MM.1S (cell line): Measurements from ENCODE around the gene NIPBL.

Experiments
- DNase-seq: peaks from one replicate; pipeline ENCODE4 v3.0.0-alpha.2; 2015
- H2AFZ ChIP-seq: fragments of 300-600 bp; sonication (generic); 2 replicates; pipeline ENCODE4 v1.6.0; 2016; ENCODE audit warnings: antibody characterized with exemption, low read length
- H3F3A ChIP-seq: fragments of 300-600 bp; sonication (generic); 2 replicates; pipeline ENCODE4 v1.6.1; 2016; ENCODE audit warnings: mild to moderate bottlenecking, antibody characterized with exemption, low read length, moderate library complexity, mixed read lengths; ENCODE audit not compliant: insufficient read depth
- H3K27ac ChIP-seq: fragments of 300-600 bp; sonication (generic); 2 replicates; pipeline ENCODE4 v1.5.1; 2016; ENCODE audit warnings: mild to moderate bottlenecking, low read length
- H3K27me3 ChIP-seq: fragments of 300-600 bp; sonication (generic); replicated peaks from 2 replicates; pipeline ENCODE4 v1.6.0; 2016; ENCODE audit warnings: low read length; ENCODE audit not compliant: insufficient read depth
- H3K36me3 ChIP-seq: fragments of 300-600 bp; sonication (generic); replicated peaks from 2 replicates; pipeline ENCODE4 v1.6.1; 2016; ENCODE audit warnings: mild to moderate bottlenecking, low read length, mixed read lengths; ENCODE audit not compliant: insufficient read depth
- H3K4me1 ChIP-seq: fragments of 300-600 bp; sonication (generic); 2 replicates; pipeline ENCODE4 v1.6.1; 2016; ENCODE audit warnings: low read length, mixed read lengths
- H3K4me2 ChIP-seq: fragments of 300-600 bp; sonication (generic); 2 replicates; pipeline ENCODE4 v1.6.0; 2016; ENCODE audit warnings: low read depth, low read length
- H3K4me3 ChIP-seq: fragments of 300-600 bp; sonication (generic); 2 replicates; pipeline ENCODE4 v1.5.1; 2016; ENCODE audit warnings: low read length, mixed read lengths
- H3K79me2 ChIP-seq: fragments of 300-600 bp; sonication (generic); 2 replicates; pipeline ENCODE4 v1.6.1; 2016; ENCODE audit warnings: mixed run types, low read length, mixed read lengths
- H3K9ac ChIP-seq: fragments of 300-600 bp; sonication (generic); 2 replicates; pipeline ENCODE4 v1.6.1; 2016; ENCODE audit warnings: low read length, mixed read lengths
- H3K9me2 ChIP-seq: fragments of 300-600 bp; sonication (generic); replicated peaks from 2 replicates; pipeline ENCODE4 v1.6.1; 2016; ENCODE audit warnings: mild to moderate bottlenecking, low read length, mixed read lengths; ENCODE audit not compliant: insufficient read depth
- H3K9me3 ChIP-seq: fragments of 300-600 bp; sonication (generic); replicated peaks from 2 replicates; pipeline ENCODE4 v1.6.1; 2016; ENCODE audit warnings: mild to moderate bottlenecking, low read length, mixed read lengths; ENCODE audit not compliant: insufficient read depth
- H4K20me1 ChIP-seq: fragments of 300-600 bp; sonication (generic); 2 replicates; pipeline ENCODE4 v1.6.1; 2016; ENCODE audit warnings: mild to moderate bottlenecking, low read length, moderate library complexity, mixed read lengths; ENCODE audit not compliant: insufficient read depth
- CTCF ChIP-seq: fragments of 300-600 bp; sonication (generic); IDR thresholded peaks from 2 replicates; pipeline ENCODE4 v1.5.1; 2016; ENCODE audit warnings: antibody characterized with exemption, low read length, mixed read lengths
- EZH2 ChIP-seq: fragments of 300-600 bp; sonication (generic); optimal IDR thresholded peaks from 2 replicates; pipeline ENCODE3; 2017; ENCODE audit warnings: low read depth, mild to moderate bottlenecking, antibody characterized with exemption, low read length, mixed read lengths
- EZH2phosphoT487 ChIP-seq: fragments of 300-600 bp; sonication (generic); IDR thresholded peaks from 2 replicates; pipeline ENCODE4 v1.6.1; 2018; ENCODE audit warnings: antibody characterized with exemption, low read length

The NIPBL gene

GRCh38 chr5:36874465-36874864 is 2.1 kb upstream of the NIPBL start:
- no peak for DNase-seq
- H3K27ac ChIP-seq = peak overlapping the region; percentile 82; the same call in 1 of the 2 replicates

GRCh38 chr5:36875051-36875789 is 1.3 kb upstream of the NIPBL start:
- Histone ChIP-seq H3K27me3 (no peaks in the 10 kb centered on the region), H3K79me2 (peaks cover 91% of the 10 kb centered on the region), H3K9ac (peak overlapping the region; percentile 89), H3K9me2 (no peaks in the 10 kb centered on the region), H2AFZ (peak overlapping the region; percentile 95), H3K9me3 (no peaks in the 10 kb centered on the region), H3K36me3 (no peaks in the 10 kb centered on the region), H3K27ac (peak overlapping the region; percentile 82; the same call in 1 of the 2 replicates), H4K20me1 (peaks cover 27% of the 10 kb centered on the region), H3K4me1 (peaks cover 41% of the 10 kb centered on the region), H3K4me2 (peak overlapping the region; percentile 94), H3K4me3 (peak overlapping the region; percentile 95), H3F3A (peaks cover 36% of the 10 kb centered on the region)
- DNase-seq = peak; percentile 31
- TF ChIP-seq EZH2phosphoT487 (no peak), EZH2 (no peak), CTCF (no peak)

More at GRCh38 chr5:36874465-36874864, 2.1 kb upstream of the NIPBL start:
- Histone ChIP-seq H3F3A (peaks cover 36% of the 10 kb centered on the region), H4K20me1 (peaks cover 19% of the 10 kb centered on the region), H3K4me3 (peak overlapping the region; percentile 95), H3K27me3 (no peaks in the 10 kb centered on the region), H3K9ac (no peak overlapping the region; the same call in 1 of the 2 replicates), H2AFZ (no peak overlapping the region), H3K9me3 (no peaks in the 10 kb centered on the region), H3K9me2 (no peaks in the 10 kb centered on the region), H3K36me3 (no peaks in the 10 kb centered on the region), H3K79me2 (peaks cover 88% of the 10 kb centered on the region), H3K4me1 (peaks cover 38% of the 10 kb centered on the region), H3K4me2 (peak overlapping the region; percentile 94)
- TF ChIP-seq EZH2phosphoT487 = no peak
- no peak for TF ChIP-seq EZH2
- TF ChIP-seq CTCF = no peak

GRCh38 chr5:36875790-36876298 is 725 bp upstream of the NIPBL start:
- H2AFZ ChIP-seq = peak overlapping the region; percentile 95
- peaks cover 33% of the 10 kb centered on the region for H4K20me1 ChIP-seq
- peak overlapping the region; percentile 95 for H3K4me3 ChIP-seq

More at GRCh38 chr5:36875790-36876298, 725 bp upstream of the NIPBL start:
- Histone ChIP-seq H3K4me1 (peaks cover 39% of the 10 kb centered on the region), H3K4me2 (peak overlapping the region; percentile 94), H3K27me3 (no peaks in the 10 kb centered on the region), H3K36me3 (no peaks in the 10 kb centered on the region), H3K27ac (peak overlapping the region; percentile 82), H3K9me3 (no peaks in the 10 kb centered on the region), H3K9me2 (no peaks in the 10 kb centered on the region), H3K79me2 (peaks cover 96% of the 10 kb centered on the region), H3F3A (peaks cover 36% of the 10 kb centered on the region), H3K9ac (peak overlapping the region; percentile 89)
- peak; percentile 58 for TF ChIP-seq CTCF
- TF ChIP-seq EZH2phosphoT487 = no peak
- peak; percentile 86 for DNase-seq
